Thoracic aorta (tissue), 2 donors: Measurements from ENCODE around the gene ADGRL3. TPM values are rescaled to one million over a fixed set of nuclear protein-coding genes. Genes with fewer than 3 reads are reported as not detected.
"Not testable (repeated sequence)": the region's sequence is repeated elsewhere in the genome, so short reads cannot be mapped to it uniquely, and the experiment has no call there.

Experiments used
- ATAC-seq: fragments of 150-250 bp; one replicate; pipeline ENCODE4 v1.8.0; 2017; ENCODE audit warnings: low read depth; ENCODE audit not compliant: insufficient number of reproducible peaks, low FRiP score
- DNase-seq: peaks from one replicate; pipeline ENCODE4 v3.0.0-alpha.2; 2020; ENCODE audit warnings: low spot score
- H3K27ac ChIP-seq, 2 donors: fragments of 200-600 bp; sonication (generic); 1 replicate in 1 of 2; 2 replicates in 1 of 2; pipeline ENCODE4 v1.5.1; 2016; ENCODE audit warnings: mild to moderate bottlenecking in 2 of 2, moderate library complexity in 2 of 2
- H3K27me3 ChIP-seq: fragments of 200-600 bp; sonication (generic); replicated peaks from 2 replicates; pipeline ENCODE4 v1.6.0; 2016; ENCODE audit warnings: mild to moderate bottlenecking; ENCODE audit not compliant: insufficient read depth
- H3K36me3 ChIP-seq: fragments of 200-600 bp; sonication (generic); one replicate; pipeline ENCODE4 v1.5.1; 2016
- H3K4me1 ChIP-seq, 2 donors: fragments of 200-600 bp; sonication (generic); 1 replicate in 1 of 2; 2 replicates in 1 of 2; pipeline versions ENCODE4 v1.5.1 to v1.6.0; 2016; ENCODE audit warnings: low read depth in 2 of 2, mild to moderate bottlenecking in 1 of 2; ENCODE audit not compliant: control insufficient read depth in 1 of 2
- H3K4me3 ChIP-seq: fragments of 200-600 bp; sonication (generic); 2 replicates; pipeline ENCODE4 v1.5.1; 2016; ENCODE audit warnings: mild to moderate bottlenecking
- H3K9me3 ChIP-seq: fragments of 200-600 bp; sonication (generic); 2 replicates; pipeline ENCODE4 v1.5.1; 2016
- CTCF ChIP-seq: fragments of 200-600 bp; sonication (generic); IDR thresholded peaks from one replicate; pipeline ENCODE4 v1.5.1; 2019; ENCODE audit warnings: antibody characterized with exemption
- total RNA-seq, 2 donors: library from RNA; depleted of rRNA; stranded (reverse); fragments of >200 nt; gene quantifications; one replicate each; pipeline versions ENCODE4 v1.1.0 to v1.2.3, GENCODE V29; 2016

ADGRL3 gene
- total RNA-seq, 2 donors from 2014 or later, result 17.5 to 18.1 TPM

GRCh38 chr4:61762722-61763627, 562.8 kb downstream of the ADGRL3 start:
- no peaks in the 10 kb centered on the region for H3K4me1 ChIP-seq
- H3K9me3 ChIP-seq, result no peaks in the 10 kb centered on the region
- H3K27ac ChIP-seq, result no peak overlapping the region
- ATAC-seq (no peak), DNase-seq (no peak)
- H3K4me3 ChIP-seq, result no peak overlapping the region
- H3K27me3 ChIP-seq, result no peaks in the 10 kb centered on the region
- H3K36me3 ChIP-seq, result no peaks in the 10 kb centered on the region
- no peak for TF ChIP-seq CTCF

DNA sequence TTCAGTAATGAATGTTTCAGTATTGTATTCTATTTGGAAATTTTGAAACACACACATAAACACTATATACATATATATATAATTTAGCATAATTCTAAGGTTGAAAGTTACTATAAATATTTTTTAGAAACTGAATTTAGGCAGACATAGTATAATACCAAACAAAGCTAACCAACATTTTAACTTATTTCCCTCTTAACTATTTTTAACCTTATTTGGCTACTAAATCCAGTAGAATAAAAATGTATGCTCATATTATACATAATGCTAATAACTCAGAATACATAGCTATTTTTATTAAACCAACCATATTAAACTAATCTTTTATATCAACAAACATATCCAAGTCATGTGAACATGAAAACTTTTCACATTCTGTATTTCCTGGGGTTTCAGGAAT, 563.6 kb downstream of the ADGRL3 start:
- Histone ChIP-seq H3K4me1 (no peaks in the 10 kb centered on the region), H3K9me3 (no peaks in the 10 kb centered on the region), H3K4me3 (no peak overlapping the region), H3K27ac (no peak overlapping the region), H3K27me3 (no peaks in the 10 kb centered on the region), H3K36me3 (no peaks in the 10 kb centered on the region)
- ATAC-seq (no peak), DNase-seq (no peak)
- no peak for TF ChIP-seq CTCF

DNA sequence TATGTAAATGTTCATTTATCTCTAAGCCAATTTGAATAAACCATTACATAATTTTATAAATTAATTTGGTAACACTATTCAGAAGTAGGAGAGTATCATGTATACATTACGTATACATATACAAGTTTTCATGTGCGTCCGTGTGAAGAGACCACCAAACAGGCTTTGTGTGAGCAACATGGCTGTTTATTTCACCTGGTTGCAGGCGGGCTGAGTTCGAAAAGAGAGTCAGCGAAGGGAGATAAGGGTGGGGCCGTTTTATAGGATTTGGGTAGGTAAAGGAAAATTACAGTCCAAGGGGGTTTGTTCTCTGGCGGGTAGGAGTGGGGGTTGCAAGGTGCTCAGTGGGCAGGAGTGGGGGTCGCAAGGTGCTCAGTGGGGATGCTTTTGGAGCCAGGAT, 564.0 kb downstream of the ADGRL3 start:
- ATAC-seq, H3K9me3 ChIP-seq, H3K36me3 ChIP-seq, H3K27me3 ChIP-seq, H3K4me3 ChIP-seq, DNase-seq, H3K4me1 ChIP-seq, H3K27ac ChIP-seq: not testable (repeated sequence)

- H3K27me3 ChIP-seq, ATAC-seq, H3K27ac ChIP-seq, H3K9me3 ChIP-seq, DNase-seq, H3K36me3 ChIP-seq, H3K4me1 ChIP-seq, H3K4me3 ChIP-seq: not testable (repeated sequence)
Observed at GRCh38 chr4:61769444-61770167, 569.5 kb downstream of the ADGRL3 start.

- no peak for DNase-seq
- no peaks in the 10 kb centered on the region for H3K27me3 ChIP-seq
- no peaks in the 10 kb centered on the region for H3K4me1 ChIP-seq
- H3K36me3 ChIP-seq, result no peaks in the 10 kb centered on the region
- H3K4me3 ChIP-seq, result no peak overlapping the region
- no peaks in the 10 kb centered on the region for H3K9me3 ChIP-seq
- H3K27ac ChIP-seq, result no peak overlapping the region
- ATAC-seq, result no peak
- TF ChIP-seq CTCF, result no peak
Observed at GRCh38 chr4:61770456-61770855, 570.3 kb downstream of the ADGRL3 start.

DNA sequence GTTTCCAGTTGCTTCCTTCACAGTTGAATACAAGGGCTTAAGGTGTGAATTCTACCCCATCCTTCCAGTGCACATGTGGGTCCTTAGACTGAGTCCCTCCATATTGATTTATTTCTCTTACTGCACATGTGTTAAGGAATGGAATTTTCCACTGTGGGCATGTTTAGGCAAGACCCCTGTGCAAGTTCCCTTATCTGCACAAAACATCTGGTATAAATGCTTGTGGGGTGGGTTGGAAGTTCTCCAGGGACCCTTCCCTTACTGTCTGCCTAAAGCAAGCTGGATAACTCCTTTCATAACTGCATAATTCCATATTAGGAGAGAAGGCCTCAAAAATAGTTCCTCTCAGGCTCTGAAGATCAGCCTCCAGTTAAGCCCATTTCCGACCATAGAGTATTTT, 570.9 kb downstream of the ADGRL3 start:
- Histone ChIP-seq H3K9me3 (no peaks in the 10 kb centered on the region), H3K27ac (no peak overlapping the region), H3K27me3 (no peaks in the 10 kb centered on the region), H3K36me3 (no peaks in the 10 kb centered on the region), H3K4me3 (no peak overlapping the region), H3K4me1 (no peaks in the 10 kb centered on the region)
- no peak for TF ChIP-seq CTCF
- ATAC-seq, result no peak
- no peak for DNase-seq
